Measurements from ENCODE around the gene TBC1D10A. TPM values are rescaled to one million over a fixed set of nuclear protein-coding genes. Genes with fewer than 3 reads are reported as not detected.

TBC1D10A gene
- total and polyA plus RNA-seq, 2 experiments from 2014 or later = 11.8 to 21.8 TPM

GRCh38 chr22:30286331-30286730 is 40.4 kb downstream of the TBC1D10A start:
- Histone ChIP-seq H3K36me3 (no peaks in the 10 kb centered on the region), H3K27ac (no peak overlapping the region), H3K4me1 (ENCODE audit: low read depth) (peaks cover 13% of the 10 kb centered on the region), H3K27me3 (no peaks in the 10 kb centered on the region), H3K9me3 (ENCODE audit: low read depth) (no peaks in the 10 kb centered on the region), H3K4me3 (no peak overlapping the region)
- no peak for DNase-seq (ENCODE audit: low read depth in 1 of 2, low spot score in 1 of 2)
- TF ChIP-seq CTCF (IDR thresholded peaks at IDR 0.05; ENCODE audit: low read depth, low read length) = no peak

- Histone ChIP-seq H3K36me3 (no peaks in the 10 kb centered on the region), H3K4me1 (ENCODE audit: low read depth) (peaks cover 13% of the 10 kb centered on the region), H3K27me3 (no peaks in the 10 kb centered on the region), H3K9me3 (ENCODE audit: low read depth) (no peaks in the 10 kb centered on the region), H3K27ac (no peak overlapping the region), H3K4me3 (no peak overlapping the region)
- no peak for DNase-seq (ENCODE audit: low read depth in 1 of 2, low spot score in 1 of 2)
- TF ChIP-seq CTCF (IDR thresholded peaks at IDR 0.05; ENCODE audit: low read depth, low read length) = no peak
These were observed 40.9 kb downstream of the TBC1D10A start for GRCh38 chr22:30285846-30286200.

- Histone ChIP-seq H3K36me3 (no peaks in the 10 kb centered on the region), H3K4me1 (ENCODE audit: low read depth) (peaks cover 10% of the 10 kb centered on the region), H3K4me3 (no peak overlapping the region), H3K27ac (no peak overlapping the region), H3K9me3 (ENCODE audit: low read depth) (no peaks in the 10 kb centered on the region), H3K27me3 (no peaks in the 10 kb centered on the region)
- DNase-seq (ENCODE audit: low read depth in 1 of 2, low spot score in 1 of 2) = no peak
- no peak for TF ChIP-seq CTCF (IDR thresholded peaks at IDR 0.05; ENCODE audit: low read depth, low read length)
These were observed 41.4 kb downstream of the TBC1D10A start for GRCh38 chr22:30285176-30285845.

GRCh38 chr22:30284666-30285065 is 42.1 kb downstream of the TBC1D10A start:
- no peak for DNase-seq (ENCODE audit: low read depth in 1 of 2, low spot score in 1 of 2)
- Histone ChIP-seq H3K9me3 (ENCODE audit: low read depth) (no peaks in the 10 kb centered on the region), H3K27ac (no peak overlapping the region), H3K27me3 (no peaks in the 10 kb centered on the region), H3K36me3 (no peaks in the 10 kb centered on the region), H3K4me3 (no peak overlapping the region), H3K4me1 (ENCODE audit: low read depth) (peaks cover 7% of the 10 kb centered on the region)
- TF ChIP-seq CTCF (IDR thresholded peaks at IDR 0.05; ENCODE audit: low read depth, low read length) = no peak

GRCh38 chr22:30284172-30284571 is 42.6 kb downstream of the TBC1D10A start:
- Histone ChIP-seq H3K9me3 (ENCODE audit: low read depth) (no peaks in the 10 kb centered on the region), H3K27ac (no peak overlapping the region), H3K36me3 (no peaks in the 10 kb centered on the region), H3K4me1 (ENCODE audit: low read depth) (peaks cover 7% of the 10 kb centered on the region), H3K4me3 (no peak overlapping the region), H3K27me3 (no peaks in the 10 kb centered on the region)
- no peak for DNase-seq (ENCODE audit: low read depth in 1 of 2, low spot score in 1 of 2)
- no peak for TF ChIP-seq CTCF (IDR thresholded peaks at IDR 0.05; ENCODE audit: low read depth, low read length)

All from cardiac muscle cell (in vitro differentiated cells and primary cell).